ENCODE measurements around the gene ZNF561. TPM values are rescaled to one million over a fixed set of nuclear protein-coding genes. Genes with fewer than 3 reads are reported as not detected.

Gene ZNF561
- total and polyA plus RNA-seq, 10 of the 15 experiments (the other 5 are each of a cell fraction or from before 2014, with no cell fraction given): 12.8 to 38.2 (median 22.2) TPM

GRCh38 chr19:9621156-9622037, at the start of gene ZNF561 (continued):
- TF ChIP-seq ATF3 (IDR thresholded peaks at IDR 0.05; ENCODE audit: borderline replicate concordance, extremely low read depth, low read depth, low read length) (no peak), USF1 (IDR thresholded peaks at IDR 0.05; ENCODE audit: borderline replicate concordance, extremely low read length, insufficient read depth, low read depth, low read length) (no peak), ZNF622 (IDR thresholded peaks at IDR 0.05) (no peak), KDM1A (IDR thresholded peaks at IDR 0.05; ENCODE audit: borderline replicate concordance) (no peak), NFXL1 (IDR thresholded peaks at IDR 0.05; ENCODE audit: borderline replicate concordance) (no peak), NFIC (IDR thresholded peaks at IDR 0.05; ENCODE audit: low read depth, low read length) (no peak; the same call in 1 of the 2 replicates), MEF2B (IDR thresholded peaks at IDR 0.05; ENCODE audit: partially characterized antibody, poor library complexity, severe bottlenecking) (peak; percentile 51), SIN3A (IDR thresholded peaks at IDR 0.05; ENCODE audit: low read depth, low read length) (0 out of 2 replicates have a peak, but pooled peaks have one; percentile 72), CHD2 (IDR thresholded peaks at IDR 0.05; ENCODE audit: borderline replicate concordance, low read depth, low read length) (peak; percentile 29; the same call in 1 of the 2 replicates), ZBTB40 (IDR thresholded peaks at IDR 0.05; ENCODE audit: borderline replicate concordance) (peak; percentile 99), CBX5 (IDR thresholded peaks at IDR 0.05; ENCODE audit: low read depth) (peak; percentile 72; the same call in 1 of the 2 replicates), TBL1XR1 (IDR thresholded peaks at IDR 0.05; ENCODE audit: low read depth, low read length) (peak; percentile 37; the same call in 1 of the 2 replicates), ZNF217 (IDR thresholded peaks at IDR 0.05) (peak; percentile 67; the same call in 1 of the 2 replicates), TARDBP (IDR thresholded peaks at IDR 0.05; ENCODE audit: borderline replicate concordance) (peak; percentile 33; the same call in 1 of the 2 replicates), RELA (IDR thresholded peaks at IDR 0.05; ENCODE audit: borderline replicate concordance, partially characterized antibody) (no peak), CUX1 (IDR thresholded peaks at IDR 0.05; ENCODE audit: insufficient replicate concordance, low read depth, low read length) (peak; percentile 28), HCFC1 (IDR thresholded peaks at IDR 0.05; ENCODE audit: low read length) (peak; percentile 75)

All from GM12878 (cell line).